Measurements from ENCODE around the gene AADAC.
"Not testable (repeated sequence)": the region's sequence is repeated elsewhere in the genome, so short reads cannot be mapped to it uniquely, and the experiment has no call there.

The AADAC gene

DNA sequence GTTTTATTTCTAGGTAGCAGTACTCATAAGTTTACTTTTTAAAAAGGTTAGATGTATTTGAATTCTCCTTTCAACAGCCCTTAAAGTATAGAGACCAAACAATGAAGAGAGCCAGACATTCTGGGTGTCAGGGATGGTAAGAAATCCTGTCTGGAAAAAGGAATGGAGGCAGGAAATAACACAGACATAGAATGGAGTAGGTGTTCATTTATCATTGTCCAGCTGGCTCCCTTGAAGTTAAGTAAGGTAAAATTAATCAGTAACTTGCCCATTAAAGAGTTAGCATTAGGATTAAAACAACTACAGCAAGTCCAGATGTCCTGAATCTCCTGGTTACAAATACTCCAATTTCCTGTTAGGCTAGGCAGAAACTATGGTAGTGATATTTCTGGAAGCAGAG, 46.0 kb downstream of the AADAC start:
- DNase-seq, result no peak

DNA sequence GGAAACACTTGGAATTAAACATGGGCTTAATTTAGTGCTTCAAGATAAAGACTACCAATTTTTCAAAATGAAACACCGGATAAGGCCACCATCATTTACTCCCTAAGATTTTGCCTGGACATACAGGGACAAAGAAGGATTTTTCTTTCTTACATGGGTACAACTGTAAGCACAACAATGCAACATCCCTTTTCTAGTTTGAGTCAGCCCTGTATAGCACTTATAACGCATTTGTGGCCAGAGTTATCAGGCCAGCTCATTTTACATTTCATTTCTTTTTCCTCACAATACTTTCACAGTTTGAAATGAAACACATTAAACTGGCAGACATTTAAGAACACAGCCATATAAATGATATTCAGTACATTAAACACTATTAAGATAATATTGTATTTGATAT, 49.7 kb downstream of the AADAC start:
- DNase-seq, result no peak

DNA sequence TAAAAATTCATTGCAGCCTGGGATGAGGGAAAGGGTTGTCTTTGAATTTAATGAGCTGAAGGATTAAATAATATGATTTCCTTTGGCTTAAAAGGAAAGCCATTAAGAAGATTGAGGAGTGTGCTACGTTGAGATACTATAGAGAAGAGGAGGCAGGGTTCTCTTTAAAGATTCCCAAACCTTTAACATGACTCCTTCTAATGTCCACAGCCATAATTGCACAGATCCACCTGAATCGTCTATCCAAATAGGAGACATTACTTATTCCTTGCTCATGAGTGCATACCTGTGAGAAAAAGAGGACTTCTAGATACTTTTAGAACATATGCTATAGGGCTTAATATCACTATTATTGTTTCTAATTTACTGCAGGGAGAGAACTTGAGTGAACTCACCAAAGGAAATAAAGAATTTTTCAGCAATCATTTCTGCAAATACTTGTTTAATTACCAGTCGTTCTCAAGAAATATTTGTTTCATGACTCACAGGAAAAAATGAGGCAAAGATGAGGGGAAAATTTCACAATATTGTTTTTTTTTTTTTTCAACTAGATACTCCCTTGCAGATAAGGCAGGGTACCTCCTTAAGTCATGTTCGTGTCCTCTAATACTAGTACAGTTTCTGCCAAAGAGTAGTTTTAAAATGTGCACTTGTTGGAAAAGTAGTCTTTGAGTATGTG, 50.6 kb downstream of the AADAC start:
- no peak for DNase-seq

DNA sequence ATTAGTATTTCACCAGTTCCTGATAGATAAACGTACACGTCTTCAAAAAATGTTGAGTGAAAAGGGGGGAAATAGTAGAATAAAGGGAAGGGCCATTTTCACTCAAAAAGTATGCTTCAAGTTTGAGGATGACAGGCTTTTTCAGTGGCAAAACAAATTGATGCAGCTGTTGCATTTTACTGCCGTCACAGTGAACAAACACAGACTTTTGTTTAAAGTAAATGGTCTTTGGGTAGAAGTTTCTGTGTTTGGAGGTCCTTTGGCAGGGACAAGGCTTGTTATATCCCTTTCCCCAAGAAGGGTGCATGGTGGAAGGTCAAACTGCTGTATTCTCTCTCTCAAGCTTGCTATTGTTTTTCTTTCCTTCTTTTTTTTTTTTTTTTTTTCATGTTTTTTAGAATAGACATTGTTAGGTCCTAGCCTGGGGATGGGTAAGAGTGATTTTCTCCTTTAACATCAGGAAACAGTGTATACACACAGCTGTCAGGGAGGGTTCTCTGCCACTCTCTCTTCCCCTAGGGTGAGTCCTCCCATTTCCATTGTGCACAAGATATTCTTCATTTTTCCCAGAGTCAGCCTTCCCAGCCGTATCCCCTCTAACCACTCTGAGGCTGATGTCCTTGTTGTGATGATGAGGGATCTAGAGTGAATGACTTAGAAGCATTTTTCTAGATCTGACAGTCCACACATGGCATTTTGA, 52.9 kb downstream of the AADAC start:
- no peak for DNase-seq

DNA sequence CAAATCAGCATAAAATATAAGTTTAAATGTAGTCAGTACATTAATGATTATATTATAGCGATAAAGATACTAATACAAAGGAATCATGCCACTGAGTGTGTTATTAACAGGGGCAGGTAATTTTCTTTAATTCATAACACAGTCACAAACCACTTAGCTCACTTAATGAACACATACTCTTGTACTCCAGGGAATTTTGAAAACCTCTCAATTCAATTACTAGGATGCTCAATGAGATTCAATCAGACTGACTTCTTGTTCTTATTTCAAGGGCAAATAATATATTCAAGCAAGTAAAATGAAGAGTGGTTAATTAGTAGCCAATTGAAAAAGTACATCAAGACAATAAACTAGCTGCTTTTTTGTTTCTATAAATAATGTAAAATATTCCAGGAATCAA, 53.8 kb downstream of the AADAC start:
- DNase-seq, result no peak

DNA sequence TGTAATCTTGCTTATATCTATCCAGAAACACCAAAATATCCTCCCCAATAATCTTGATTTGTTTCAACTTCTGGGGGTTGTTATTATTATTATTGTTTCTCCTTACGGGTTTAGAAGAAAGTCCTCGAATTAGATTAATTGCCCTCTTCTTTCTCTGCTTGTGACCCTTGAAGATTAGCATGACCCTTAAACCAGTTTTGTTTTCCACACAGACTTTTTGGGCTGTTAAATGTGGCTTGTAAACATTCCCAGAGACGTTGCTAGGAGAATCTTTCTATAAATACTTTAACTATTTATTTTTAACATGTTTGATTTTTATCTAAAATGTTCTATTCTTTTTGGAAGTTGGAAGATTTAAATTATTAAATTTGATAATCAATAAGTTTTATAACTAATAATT, 55.3 kb downstream of the AADAC start:
- DNase-seq, result no peak

DNA sequence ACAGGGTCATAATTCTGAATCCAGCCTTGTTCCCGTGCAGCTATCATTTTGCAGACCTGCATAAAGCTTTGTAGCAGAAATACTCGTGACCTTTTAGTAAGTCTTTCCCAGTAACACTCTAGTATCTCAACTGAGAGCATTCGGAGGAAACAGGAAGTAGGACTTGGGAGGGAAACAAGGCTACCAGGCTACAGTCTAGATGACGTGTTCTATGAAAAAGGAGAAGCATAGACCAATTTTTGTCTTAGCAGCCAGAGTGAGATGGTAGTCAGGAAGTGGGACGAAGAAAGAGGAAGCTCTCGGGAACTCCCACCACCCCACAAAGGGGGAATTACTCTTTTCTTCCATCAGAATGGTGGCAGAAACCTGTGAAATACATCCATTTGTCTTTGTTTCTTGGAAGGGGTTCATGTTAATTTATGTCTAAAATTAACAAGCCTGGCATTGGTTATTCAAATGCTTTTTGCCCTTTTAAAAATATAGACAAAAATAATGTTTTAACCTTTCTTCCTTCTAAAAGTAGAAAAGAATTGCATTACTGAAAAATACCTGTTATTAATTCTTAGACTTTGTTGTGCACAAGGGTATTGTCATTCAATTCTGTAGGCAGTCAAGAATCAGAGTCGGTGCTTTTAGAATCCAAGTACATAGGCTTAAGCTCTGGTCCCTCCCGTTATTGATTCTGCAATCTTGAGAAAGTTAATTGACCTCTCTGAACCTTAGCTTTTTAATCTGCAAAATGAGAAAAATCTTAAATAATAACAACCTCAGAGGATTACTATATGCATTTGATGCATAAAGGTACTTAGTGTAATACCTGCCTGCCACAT, 57.9 kb downstream of the AADAC start:
- DNase-seq, result no peak

DNA sequence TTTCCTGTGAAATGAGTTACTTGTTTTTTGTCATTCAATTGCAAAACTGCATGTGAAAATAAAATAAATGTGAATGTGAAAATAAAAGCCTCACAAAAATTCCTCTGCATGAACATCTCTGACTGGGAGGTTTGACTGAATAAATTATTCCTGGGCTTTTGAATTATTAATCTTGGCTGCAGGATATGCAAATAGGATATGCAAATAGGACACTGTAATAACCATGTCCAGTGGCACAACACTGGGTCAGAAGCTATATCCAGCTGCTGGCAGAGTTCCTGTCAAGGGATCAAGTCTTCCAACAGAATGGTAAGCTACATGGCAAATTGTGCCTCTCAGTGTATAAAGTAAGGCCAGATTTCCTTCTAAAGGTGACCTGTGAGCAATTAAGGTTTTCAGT, 59.5 kb downstream of the AADAC start, which contains the start of gene SUCNR1:
Gene SUCNR1, plus strand, starts transcription at position 246 of the 400 bp plus-strand sequence. CDS start 6,250 bp downstream, outside the sequence.
- no peak for DNase-seq

DNA sequence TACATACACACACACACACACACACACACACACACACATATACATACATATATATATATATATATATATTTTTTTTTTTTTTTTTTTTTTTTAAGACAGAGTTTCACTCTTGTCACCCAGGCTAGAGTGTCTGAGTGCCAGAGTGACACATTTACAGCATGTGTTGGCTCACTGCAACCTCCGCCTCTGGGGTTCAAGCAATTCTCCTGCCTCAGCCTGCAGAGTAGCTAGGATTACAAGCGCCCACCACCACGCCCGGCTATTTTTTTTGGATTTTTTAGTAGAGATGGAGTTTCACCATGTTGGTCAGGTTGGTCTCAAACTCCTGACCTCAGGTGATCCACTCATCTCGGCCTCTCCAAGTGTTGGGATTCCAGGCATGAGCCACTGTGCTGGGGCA, 60.2 kb downstream of the AADAC start:
- not testable (repeated sequence) for DNase-seq

DNA sequence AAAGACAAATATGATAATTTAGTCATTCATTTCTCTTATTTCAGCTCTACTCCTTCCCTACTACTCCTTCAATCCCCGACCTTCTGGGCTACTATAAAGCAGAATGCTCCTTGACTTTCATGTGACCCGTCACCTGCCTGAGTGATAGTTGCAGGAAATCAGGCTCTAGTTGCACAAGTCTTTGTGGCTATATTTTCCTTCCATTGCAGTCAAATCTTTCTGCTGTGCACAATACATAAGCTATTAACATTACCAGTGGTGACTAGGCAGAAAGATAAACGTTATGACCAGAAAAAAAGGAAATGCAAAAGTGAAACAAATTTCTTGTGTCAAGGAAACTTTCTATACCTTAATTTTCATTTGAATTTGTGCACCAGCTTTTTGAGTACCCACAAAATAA, 61.8 kb downstream of the AADAC start:
- DNase-seq, result no peak

DNA sequence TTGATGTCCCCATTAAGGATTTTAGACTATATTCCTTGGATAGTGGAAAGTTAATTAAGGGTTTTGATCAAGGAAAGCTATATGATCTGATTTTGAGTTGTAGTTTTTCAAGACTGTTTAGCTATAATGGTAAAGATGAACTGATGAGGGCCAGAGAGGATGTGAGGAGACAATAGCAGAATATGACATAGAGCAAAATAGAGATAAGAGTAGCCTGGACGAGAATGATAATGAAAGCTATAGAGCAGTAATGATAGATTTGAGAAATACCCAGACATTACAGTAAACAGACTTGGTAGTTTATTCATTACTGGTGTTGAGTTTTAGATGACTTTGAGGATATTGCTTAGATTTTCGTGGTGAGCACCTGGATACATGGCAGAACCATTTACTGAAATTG, 63.4 kb downstream of the AADAC start:
- DNase-seq, result no peak

All from activated T-cell treated with anti-CD3 and anti-CD28 coated beads for 4 hours (primary cell).